ENCODE results near the gene COL5A1. TPM values are rescaled to one million over a fixed set of nuclear protein-coding genes. Genes with fewer than 3 reads are reported as not detected.

Gene COL5A1
- total RNA-seq, 6 donors from 2014 or later, result 7.5 to 75.4 (median 27.4) TPM

- Histone ChIP-seq H3K27me3 (no peaks in the 10 kb centered on the region), H3K4me1 (no peaks in the 10 kb centered on the region), H3K4me3 (no peak overlapping the region), H3K9me3 (no peaks in the 10 kb centered on the region), H3K36me3 (peaks cover 0 to 11% (median 0%) of the 10 kb centered on the region in 4 donors), H3K27ac (no peak overlapping the region)
- DNase-seq (no peak), ATAC-seq (ENCODE audit: low FRiP score in 2 of 2) (no peak)
- no peak for TF ChIP-seq EP300 (IDR thresholded peaks at IDR 0.05)
- no peak for TF ChIP-seq POLR2A (IDR thresholded peaks at IDR 0.05)
- TF ChIP-seq, protein P1, sequence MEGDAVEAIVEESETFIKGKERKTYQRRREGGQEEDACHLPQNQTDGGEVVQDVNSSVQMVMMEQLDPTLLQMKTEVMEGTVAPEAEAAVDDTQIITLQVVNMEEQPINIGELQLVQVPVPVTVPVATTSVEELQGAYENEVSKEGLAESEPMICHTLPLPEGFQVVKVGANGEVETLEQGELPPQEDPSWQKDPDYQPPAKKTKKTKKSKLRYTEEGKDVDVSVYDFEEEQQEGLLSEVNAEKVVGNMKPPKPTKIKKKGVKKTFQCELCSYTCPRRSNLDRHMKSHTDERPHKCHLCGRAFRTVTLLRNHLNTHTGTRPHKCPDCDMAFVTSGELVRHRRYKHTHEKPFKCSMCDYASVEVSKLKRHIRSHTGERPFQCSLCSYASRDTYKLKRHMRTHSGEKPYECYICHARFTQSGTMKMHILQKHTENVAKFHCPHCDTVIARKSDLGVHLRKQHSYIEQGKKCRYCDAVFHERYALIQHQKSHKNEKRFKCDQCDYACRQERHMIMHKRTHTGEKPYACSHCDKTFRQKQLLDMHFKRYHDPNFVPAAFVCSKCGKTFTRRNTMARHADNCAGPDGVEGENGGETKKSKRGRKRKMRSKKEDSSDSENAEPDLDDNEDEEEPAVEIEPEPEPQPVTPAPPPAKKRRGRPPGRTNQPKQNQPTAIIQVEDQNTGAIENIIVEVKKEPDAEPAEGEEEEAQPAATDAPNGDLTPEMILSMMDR (IDR thresholded peaks at IDR 0.05), result no peak
- no peak for TF ChIP-seq POLR2AphosphoS5 (IDR thresholded peaks at IDR 0.05)
- WGBS, 2 donors, result 88 to 96% methylated on average over 18 of the region's 18 CpGs
Measured at GRCh38 chr9:134760750-134761420, 119.3 kb downstream of the COL5A1 start.

GRCh38 chr9:134764473-134765269 lies 123.1 kb downstream of the COL5A1 start:
- no peak overlapping the region for H3K4me3 ChIP-seq
- no peaks in the 10 kb centered on the region for H3K27me3 ChIP-seq
- WGBS, 2 donors, result 61 to 73% methylated on average over 21 of the region's 21 CpGs
- no peaks in the 10 kb centered on the region for H3K4me1 ChIP-seq
- H3K36me3 ChIP-seq, result peaks cover 0 to 14% (median 0%) of the 10 kb centered on the region in 4 donors
- TF ChIP-seq POLR2AphosphoS5 (IDR thresholded peaks at IDR 0.05), result no peak
- TF ChIP-seq EP300 (IDR thresholded peaks at IDR 0.05), result peak in 1 of 4 donors; percentile 61
- ATAC-seq (ENCODE audit: low FRiP score in 2 of 2), result no peak
- no peak overlapping the region for H3K27ac ChIP-seq
- H3K9me3 ChIP-seq, result no peaks in the 10 kb centered on the region
- DNase-seq, result peak in 1 of 2 donors; percentile 65

DNA sequence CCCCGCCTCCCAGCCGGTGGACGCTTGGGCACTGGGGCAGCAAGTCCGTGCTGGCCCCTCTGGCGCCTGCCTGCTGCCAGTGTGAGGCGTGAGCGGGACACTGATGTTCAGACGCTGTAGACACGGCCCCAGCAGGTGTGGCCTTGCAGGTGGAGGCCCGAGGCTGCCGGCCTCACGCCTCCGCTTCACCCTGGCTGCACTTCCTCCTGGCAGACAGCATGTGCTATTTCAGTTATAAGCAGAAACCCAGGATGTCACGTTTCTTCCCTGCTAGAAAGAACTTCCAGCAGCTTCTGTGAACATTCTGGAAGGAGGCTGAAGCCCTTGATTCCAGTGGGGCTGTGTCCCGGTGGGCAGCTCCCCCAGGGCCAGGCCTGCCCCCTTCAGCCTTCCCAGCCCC lies 124.2 kb downstream of the COL5A1 start:
- no peaks in the 10 kb centered on the region for H3K27me3 ChIP-seq
- DNase-seq (no peak), ATAC-seq (ENCODE audit: low FRiP score in 2 of 2) (no peak)
- H3K4me1 ChIP-seq, result no peaks in the 10 kb centered on the region
- no peak overlapping the region for H3K27ac ChIP-seq
- WGBS, 2 donors, result 55 to 82% methylated on average over 5 to 12 of the region's 15 CpGs
- H3K36me3 ChIP-seq, result peaks cover 0 to 14% (median 0%) of the 10 kb centered on the region in 4 donors
- H3K4me3 ChIP-seq, result no peak overlapping the region
- TF ChIP-seq POLR2A (IDR thresholded peaks at IDR 0.05) (no peak), POLR2AphosphoS5 (IDR thresholded peaks at IDR 0.05) (no peak), EP300 (IDR thresholded peaks at IDR 0.05) (no peak)
- TF ChIP-seq, protein P1 (IDR thresholded peaks at IDR 0.05), result no peak
- H3K9me3 ChIP-seq, result no peaks in the 10 kb centered on the region

DNA sequence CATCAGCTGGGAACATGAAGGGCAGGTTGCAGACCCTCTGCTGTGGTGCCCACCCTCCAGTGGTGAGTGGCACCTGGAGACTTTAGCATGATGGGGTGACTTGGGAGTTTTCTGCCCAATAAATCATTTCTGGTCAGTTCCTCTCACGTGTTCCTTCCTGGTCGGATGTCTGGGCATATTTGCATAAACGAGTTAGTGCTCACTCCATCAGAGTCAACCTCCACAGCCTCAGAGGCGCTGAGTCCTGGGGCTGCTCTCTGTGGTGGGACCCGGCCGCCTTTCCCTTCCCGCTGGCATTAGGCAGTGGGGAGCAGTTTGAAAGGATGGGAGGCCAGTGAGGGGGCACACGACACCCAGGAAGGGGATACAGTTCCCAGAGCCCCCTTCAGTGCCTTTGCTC lies 125.0 kb downstream of the COL5A1 start:
- TF ChIP-seq, protein P1 (IDR thresholded peaks at IDR 0.05), result no peak
- TF ChIP-seq POLR2AphosphoS5 (IDR thresholded peaks at IDR 0.05), result no peak
- TF ChIP-seq EP300 (IDR thresholded peaks at IDR 0.05), result no peak
- no peak for TF ChIP-seq POLR2A (IDR thresholded peaks at IDR 0.05)
- ATAC-seq (ENCODE audit: low FRiP score in 2 of 2) (no peak), DNase-seq (no peak)
- Histone ChIP-seq H3K9me3 (no peaks in the 10 kb centered on the region), H3K4me1 (no peaks in the 10 kb centered on the region), H3K27me3 (no peaks in the 10 kb centered on the region), H3K27ac (no peak overlapping the region), H3K4me3 (no peak overlapping the region), H3K36me3 (peaks cover 0 to 14% (median 0%) of the 10 kb centered on the region in 4 donors)
- WGBS, 2 donors, result 52 to 60% methylated on average over 3 to 8 of the region's 8 CpGs

GRCh38 chr9:134768332-134768708 lies 126.7 kb downstream of the COL5A1 start:
- Histone ChIP-seq H3K9me3 (no peaks in the 10 kb centered on the region), H3K36me3 (peaks cover 0 to 10% (median 0%) of the 10 kb centered on the region in 4 donors), H3K27ac (no peak overlapping the region), H3K4me1 (no peaks in the 10 kb centered on the region), H3K4me3 (no peak overlapping the region), H3K27me3 (no peaks in the 10 kb centered on the region)
- no peak for DNase-seq
- ATAC-seq (ENCODE audit: low FRiP score in 2 of 2), result peak in 1 of 2 donors; percentile 31
- TF ChIP-seq POLR2AphosphoS5 (IDR thresholded peaks at IDR 0.05) (no peak), POLR2A (IDR thresholded peaks at IDR 0.05) (no peak), EP300 (IDR thresholded peaks at IDR 0.05) (no peak)
- TF ChIP-seq, protein P1 (IDR thresholded peaks at IDR 0.05), result no peak
- 89 to 98% methylated on average over 12 to 13 of the region's 13 CpGs for WGBS, 2 donors

Measured in upper lobe of left lung (tissue), 6 donors.